Activated effector memory CD4-positive, alpha-beta T cell treated with Interleukin-2 at 50 U/mL for 16 hours (primary cell): ENCODE measurements around the gene JUP.
"Not testable (repeated sequence)": the region's sequence is repeated elsewhere in the genome, so short reads cannot be mapped to it uniquely, and the experiment has no call there.

Source experiments
- DNase-seq: peaks from one replicate; pipeline ENCODE4 v3.0.0-alpha.2; 2020

The JUP gene

GRCh38 chr17:41786227-41787020 is at the start of gene JUP:
JUP (minus strand) TSS chr17:41786711; CDS start chr17:41771854, 14,857 bp downstream.
- peak; percentile 73 for DNase-seq

- peak; percentile 23 for DNase-seq
These were observed 49.5 kb upstream of the JUP start, which contains the start of gene NT5C3B for GRCh38 chr17:41835800-41836549. NT5C3B (minus strand) TSS chr17:41836232; CDS start chr17:41836193, 39 bp downstream.

GRCh38 chr17:41835214-41835799 is 48.8 kb upstream of the JUP start:
- DNase-seq: no peak

GRCh38 chr17:41829961-41830360 is 43.5 kb upstream of the JUP start:
- DNase-seq: not testable (repeated sequence)

- DNase-seq: no peak
These were observed 38.8 kb upstream of the JUP start for GRCh38 chr17:41825175-41825845.

GRCh38 chr17:41824086-41824485 is 37.6 kb upstream of the JUP start:
- DNase-seq: no peak

GRCh38 chr17:41823580-41823979 is 37.1 kb upstream of the JUP start:
- no peak for DNase-seq

- DNase-seq: no peak
These were observed 36.6 kb upstream of the JUP start for GRCh38 chr17:41823141-41823524.

GRCh38 chr17:41822216-41823140 is 36.0 kb upstream of the JUP start:
- no peak for DNase-seq

- no peak for DNase-seq
These were observed 35.3 kb upstream of the JUP start for GRCh38 chr17:41821776-41822175.

- DNase-seq: no peak
These were observed 31.5 kb upstream of the JUP start for GRCh38 chr17:41818024-41818423.

- no peak for DNase-seq
These were observed 30.3 kb upstream of the JUP start for GRCh38 chr17:41816637-41817320.

- no peak for DNase-seq
These were observed 27.7 kb upstream of the JUP start for GRCh38 chr17:41814195-41814594.

- no peak for DNase-seq
These were observed 27.2 kb upstream of the JUP start for GRCh38 chr17:41813699-41814124.

GRCh38 chr17:41813152-41813680 is 26.7 kb upstream of the JUP start:
- no peak for DNase-seq

- peak; percentile 22 for DNase-seq
These were observed 26.1 kb upstream of the JUP start, which contains the start of gene FKBP10 for GRCh38 chr17:41812381-41813151. FKBP10 (plus strand) TSS chr17:41813004; CDS start chr17:41813035, 31 bp downstream.

GRCh38 chr17:41811549-41812380 is 25.3 kb upstream of the JUP start, which contains the start of gene P3H4:
P3H4 (minus strand) TSS chr17:41811949; CDS start chr17:41811915, 34 bp downstream.
- DNase-seq: peak; percentile 71

GRCh38 chr17:41810659-41811548 is 24.4 kb upstream of the JUP start:
- DNase-seq: no peak
